ENCODE data around the gene COL4A4.

- TF ChIP-seq CTCF (IDR thresholded peaks at IDR 0.05 in 8 of 11, conservative IDR thresholded peaks at IDR 0.05 in 3 of 11) (no peak), POLR2A (IDR thresholded peaks at IDR 0.05) (no peak)
These were observed 3.8 kb downstream of the COL4A4 start for GRCh38 chr2:227160164-227160563.

Data from spleen (tissue), 7 donors.